ENCODE results near the gene RIPOR1. TPM values are rescaled to one million over a fixed set of nuclear protein-coding genes. Genes with fewer than 3 reads are reported as not detected.

The RIPOR1 gene
- total and polyA plus RNA-seq, 2 of the 4 experiments (the other 2 are of a cell fraction), result 9.5 to 41.3 TPM

DNA sequence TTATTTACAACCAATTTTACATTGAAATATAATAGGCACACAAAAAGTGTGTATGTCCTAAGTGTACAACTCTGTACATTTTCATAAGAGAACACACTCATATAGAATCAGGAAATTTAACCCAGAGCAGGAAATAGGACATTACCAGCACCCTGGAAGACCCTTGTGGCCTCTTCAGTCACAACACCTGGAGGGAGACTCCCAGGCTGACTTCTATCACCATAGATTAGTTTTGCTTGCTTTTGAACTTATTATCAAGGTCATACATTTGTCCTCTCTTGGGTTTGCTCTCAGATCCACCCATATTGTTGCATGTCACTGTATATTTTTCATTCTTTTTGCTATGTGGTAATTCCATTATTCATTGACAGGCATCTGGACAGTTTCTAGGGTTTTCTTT is 5.8 kb downstream of the RIPOR1 start:
- H4K20me1 ChIP-seq (ENCODE audit: insufficient read depth, low read length), result peaks cover 86% of the 10 kb centered on the region
- CTCF ChIA-PET, result interaction anchor here (2.4 kb wide), 1 partner anchor 13 kb away, joined by 8 read pairs; no protein-coding TSS in a partner anchor
- H4K91ac ChIP-seq (ENCODE audit: insufficient read depth, low read depth, low read length), result no peak overlapping the region
- H2BK5ac ChIP-seq (ENCODE audit: low read depth, low read length, poor library complexity, severe bottlenecking), result no peak overlapping the region
- H3K4me2 ChIP-seq (ENCODE audit: low read depth, low read length), result no peak overlapping the region
- no peak overlapping the region for H3K27ac ChIP-seq (ENCODE audit: insufficient read depth, low read length)
- no peak overlapping the region for H3K14ac ChIP-seq (replicated peaks; ENCODE audit: low read depth, low read length)
- H3K18ac ChIP-seq (ENCODE audit: low read depth, low read length), result no peak overlapping the region
- H4K5ac ChIP-seq (ENCODE audit: low read depth, low read length), result no peak overlapping the region
- TF ChIP-seq, protein P1, sequence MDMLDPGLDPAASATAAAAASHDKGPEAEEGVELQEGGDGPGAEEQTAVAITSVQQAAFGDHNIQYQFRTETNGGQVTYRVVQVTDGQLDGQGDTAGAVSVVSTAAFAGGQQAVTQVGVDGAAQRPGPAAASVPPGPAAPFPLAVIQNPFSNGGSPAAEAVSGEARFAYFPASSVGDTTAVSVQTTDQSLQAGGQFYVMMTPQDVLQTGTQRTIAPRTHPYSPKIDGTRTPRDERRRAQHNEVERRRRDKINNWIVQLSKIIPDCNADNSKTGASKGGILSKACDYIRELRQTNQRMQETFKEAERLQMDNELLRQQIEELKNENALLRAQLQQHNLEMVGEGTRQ (IDR thresholded peaks at IDR 0.05; ENCODE audit: low read depth, low read length), result no peak
- no peak for TF ChIP-seq ELK1 (IDR thresholded peaks at IDR 0.05; ENCODE audit: borderline replicate concordance, low read depth, low read length)
- TF ChIP-seq NFE2L2 (IDR thresholded peaks at IDR 0.05; ENCODE audit: low read depth, low read length), result no peak
- no peak for TF ChIP-seq RFX5 (IDR thresholded peaks at IDR 0.05; ENCODE audit: low read depth, low read length)
- no peak for TF ChIP-seq MAFK (IDR thresholded peaks at IDR 0.05; ENCODE audit: low read depth, low read length)
- TF ChIP-seq RAD21 (IDR thresholded peaks at IDR 0.05; ENCODE audit: low read length), result no peak
- H2BK120ac ChIP-seq (ENCODE audit: low read depth, low read length), result no peak overlapping the region
- dilution Hi-C loops (cut with HindIII; ENCODE audit: low sequenced_read_pairs, unreplicated experiment) (no loop called here), intact Hi-C loops (cut with micrococcal nuclease) (no loop called here), in situ Hi-C loops (cut with MboI; ENCODE audit: low sequenced_read_pairs) (loop anchor here (25.0 kb wide), 1 partner anchor 403 kb away; the partner anchor contains the start of genes CTRL, LCAT and PSMB10)
- H3K9ac ChIP-seq (ENCODE audit: low read depth, low read length), result no peak overlapping the region
- BruUV-seq (replicated peaks), result no TSS peak
- no peak overlapping the region for H3K4me3 ChIP-seq (ENCODE audit: insufficient read depth, low read depth, low read length)
- H3K79me1 ChIP-seq (ENCODE audit: low read depth in 1 of 2, low read length in 2 of 2), result peaks cover 39 to 90% of the 10 kb centered on the region in 2 experiments
- POLR2A ChIA-PET (ENCODE audit: unreplicated experiment), result no interaction called here
- no peak overlapping the region for H2AFZ ChIP-seq (replicated peaks; ENCODE audit: low read length, poor library complexity)
- H2AK9ac ChIP-seq (replicated peaks; ENCODE audit: low read depth, low read length, poor library complexity), result no peak overlapping the region
- H2AK5ac ChIP-seq (ENCODE audit: low read depth, low read length), result no peak overlapping the region
- no peaks in the 10 kb centered on the region for H3K27me3 ChIP-seq (ENCODE audit: control insufficient read depth, insufficient read depth, low read length)
- H3K4me1 ChIP-seq (ENCODE audit: control insufficient read depth, insufficient read depth, low read length), result peaks cover 21% of the 10 kb centered on the region
- no peak overlapping the region for H3K4ac ChIP-seq (ENCODE audit: low read depth, low read length)
- no peak overlapping the region for H3K23ac ChIP-seq (ENCODE audit: low read depth, low read length)
- no peak overlapping the region for H2BK20ac ChIP-seq (ENCODE audit: low read depth, low read length)
- DNase-seq (no peak), ATAC-seq (ENCODE audit: low read depth) (no peak)
- H4K8ac ChIP-seq (ENCODE audit: low read depth in 2 of 2, low read length in 2 of 2), result no peak overlapping the region
- peaks cover 25% of the 10 kb centered on the region for H3K9me1 ChIP-seq (ENCODE audit: insufficient read depth, low read length)
- peaks cover 9% of the 10 kb centered on the region for H3K36me3 ChIP-seq (ENCODE audit: control insufficient read depth, insufficient read depth, low read length)
- no peak overlapping the region for H2BK15ac ChIP-seq (ENCODE audit: low read depth, low read length)
- H3K56ac ChIP-seq (ENCODE audit: extremely low read depth, insufficient read depth, low read length), result no peak overlapping the region
- H3K9me3 ChIP-seq (ENCODE audit: control insufficient read depth, insufficient read depth, low read length), result no peaks in the 10 kb centered on the region

Measured in IMR-90 (cell line).